GM19468 (cell line): ENCODE data around the gene CORO2B.

Source experiments
- ATAC-seq: cut with Tn5 transposase; IDR thresholded peaks from one replicate; pipeline ENCODE4 v1.9.1; 2021; ENCODE audit warnings: mild to moderate bottlenecking, moderate library complexity, moderate number of reproducible peaks; ENCODE audit not compliant: unreplicated experiment; ENCODE audit errors: extremely low read depth

Gene CORO2B

GRCh38 chr15:68620721-68621527 lies 42.1 kb downstream of the CORO2B start:
- ATAC-seq = no peak

DNA sequence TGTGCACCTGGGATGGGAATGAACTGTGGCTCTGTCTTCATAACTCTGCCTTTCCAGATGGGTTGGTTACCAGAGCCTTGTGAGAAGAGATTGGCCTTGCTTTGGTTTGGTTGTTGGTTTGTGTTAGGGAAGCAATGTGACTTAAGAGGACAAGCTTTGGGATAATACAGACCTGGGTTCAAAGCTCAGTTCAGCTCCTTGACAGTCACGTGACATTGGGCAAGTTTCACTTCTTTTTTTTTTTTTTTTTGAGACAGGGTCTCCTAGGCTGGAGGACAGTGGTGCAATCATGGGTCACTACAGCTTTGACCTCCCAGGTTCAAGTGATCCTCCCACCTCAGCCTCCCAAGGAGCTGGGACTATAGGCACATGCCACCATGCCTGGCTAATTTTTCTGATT lies 42.7 kb downstream of the CORO2B start:
- no peak for ATAC-seq

DNA sequence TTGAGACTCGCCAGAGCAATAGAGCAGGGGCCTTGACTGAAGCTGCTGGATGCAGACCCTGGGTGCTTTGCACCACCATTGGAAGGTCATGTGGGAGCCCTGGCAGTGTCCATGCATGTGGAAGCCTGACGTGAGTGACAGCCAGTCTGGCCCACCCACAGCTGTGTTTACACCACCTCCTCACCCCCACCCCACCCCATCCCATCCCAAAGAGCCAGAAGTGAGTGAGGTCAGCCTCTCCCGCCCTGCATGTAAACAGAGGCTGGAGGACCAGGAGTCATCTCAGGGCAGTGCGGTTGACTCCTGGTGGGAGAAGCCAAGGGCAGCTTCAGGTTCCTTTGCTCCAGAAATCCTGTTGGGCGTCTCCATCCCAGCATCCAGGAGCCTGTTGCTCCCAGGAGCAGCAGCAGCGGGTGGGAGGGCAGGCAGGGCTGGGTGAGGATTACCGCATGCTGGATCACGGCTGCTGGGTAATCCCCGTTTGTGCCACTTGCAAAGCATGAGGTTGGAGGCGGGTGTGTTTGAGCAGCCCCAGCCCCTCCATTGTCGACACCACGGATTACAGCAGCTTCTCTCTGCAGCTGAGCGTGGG lies 44.6 kb downstream of the CORO2B start:
- ATAC-seq = no peak

DNA sequence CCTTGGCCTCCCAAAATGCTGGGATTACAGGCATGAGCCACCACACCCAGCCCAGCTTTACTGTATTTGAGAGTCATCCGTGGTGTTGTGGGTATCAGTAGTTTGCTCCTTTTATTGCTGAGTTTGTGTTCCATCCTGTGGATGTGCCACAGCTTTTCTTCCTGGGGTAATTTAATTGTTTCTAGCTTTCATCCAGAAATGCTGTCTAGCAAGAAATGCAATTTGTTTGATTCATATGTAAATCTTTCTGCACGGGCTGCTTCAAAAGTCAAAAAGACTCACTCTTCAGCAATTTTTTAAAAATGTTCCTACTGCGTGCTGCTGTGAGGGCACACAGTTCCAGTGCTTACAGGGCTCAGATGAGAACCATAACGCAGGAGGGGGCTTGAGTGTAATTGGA lies 47.1 kb downstream of the CORO2B start:
- no peak for ATAC-seq

- ATAC-seq = no peak
Measured at GRCh38 chr15:68626283-68626682, 47.5 kb downstream of the CORO2B start.

- no peak for ATAC-seq
Measured at GRCh38 chr15:68626739-68627138, 47.9 kb downstream of the CORO2B start.

DNA sequence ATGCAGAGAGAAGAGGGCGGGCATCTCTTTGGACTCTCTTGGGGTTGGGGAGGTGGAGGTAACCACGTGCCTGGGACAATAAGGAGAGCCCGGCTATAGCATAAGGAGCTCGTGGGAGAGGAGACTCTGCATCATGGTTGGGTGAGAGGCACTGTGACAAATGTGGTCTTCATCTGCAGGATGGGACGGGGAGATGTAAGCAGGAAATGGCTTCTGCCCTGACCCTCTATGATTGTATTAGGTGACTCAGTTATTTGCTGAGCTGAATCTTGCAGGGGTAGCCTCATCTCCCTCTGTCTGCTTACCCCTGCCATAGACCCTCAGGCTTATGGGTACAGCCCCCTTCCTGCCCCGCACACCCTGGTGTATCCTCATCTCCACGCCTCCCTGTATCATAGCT lies 48.7 kb downstream of the CORO2B start:
- ATAC-seq = no peak

DNA sequence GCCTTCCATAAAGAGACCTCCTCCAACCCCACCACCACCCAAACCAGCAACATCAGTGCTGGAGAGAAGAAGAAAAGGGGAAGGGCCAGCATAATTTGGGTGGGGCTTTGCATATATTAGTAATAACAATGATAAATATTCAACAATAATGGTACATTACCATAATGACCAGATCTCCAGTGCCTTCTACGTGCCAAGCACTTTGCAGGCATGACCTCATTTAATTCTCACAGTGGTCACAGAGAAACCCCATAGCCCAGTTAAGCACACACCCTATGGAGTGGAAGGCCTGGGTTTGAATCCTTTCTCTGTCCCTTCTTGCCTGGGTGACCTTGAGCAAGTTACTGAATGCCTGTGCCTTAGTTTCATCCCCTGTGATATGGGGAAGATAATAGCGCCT lies 49.2 kb downstream of the CORO2B start:
- ATAC-seq = no peak

DNA sequence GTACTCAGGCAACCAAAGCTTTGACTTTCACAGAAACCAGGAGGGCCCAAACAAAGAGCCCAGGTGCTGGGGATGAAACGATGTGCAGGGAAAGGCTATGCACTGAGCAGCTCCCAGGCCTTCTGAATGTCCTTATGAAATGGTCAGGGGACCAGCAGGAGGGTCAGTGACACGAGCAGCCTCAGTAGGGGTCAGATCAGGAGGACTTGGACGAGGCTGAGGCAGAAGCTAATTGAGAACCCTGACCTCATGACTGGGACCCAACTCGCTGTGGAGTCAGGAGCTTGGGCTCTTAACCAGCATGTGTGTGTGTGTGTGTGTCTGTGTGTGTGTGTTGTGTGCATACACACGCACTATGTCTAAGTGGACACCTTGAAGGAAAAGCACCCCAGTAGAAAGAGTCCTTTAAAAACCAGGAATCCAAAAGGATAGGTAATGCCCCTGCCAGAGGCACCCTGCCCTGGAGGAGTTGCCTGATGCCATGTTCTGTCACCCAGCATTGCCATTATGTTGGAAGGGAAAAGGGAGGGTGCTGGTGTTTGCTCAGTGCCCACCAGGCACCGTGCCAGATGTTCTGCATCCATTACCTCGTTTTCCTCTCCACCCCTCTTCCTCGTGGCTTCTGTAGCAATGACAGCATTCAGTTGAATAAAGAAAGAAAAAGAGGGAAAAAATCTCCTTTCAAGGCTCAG lies 50.9 kb downstream of the CORO2B start:
- ATAC-seq = no peak

DNA sequence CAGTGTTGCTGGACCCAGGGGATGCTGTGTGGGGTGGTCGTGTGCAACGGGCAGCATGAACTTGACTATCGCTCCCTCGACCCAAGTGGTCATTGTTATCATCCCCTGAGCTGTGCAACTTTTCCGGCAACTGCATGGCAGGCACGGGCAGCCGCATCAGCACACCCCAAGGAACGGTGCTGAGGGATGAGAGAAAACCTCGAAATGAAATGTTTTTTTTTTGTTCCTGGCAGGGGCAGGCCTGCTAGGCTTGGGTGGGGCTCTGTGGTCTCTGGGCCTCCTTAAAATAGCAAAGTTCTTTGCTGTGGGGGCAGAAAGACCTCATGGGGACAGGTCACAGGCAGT lies 51.4 kb downstream of the CORO2B start:
- no peak for ATAC-seq

- ATAC-seq = no peak
Measured at GRCh38 chr15:68630836-68631235, 52.0 kb downstream of the CORO2B start.

DNA sequence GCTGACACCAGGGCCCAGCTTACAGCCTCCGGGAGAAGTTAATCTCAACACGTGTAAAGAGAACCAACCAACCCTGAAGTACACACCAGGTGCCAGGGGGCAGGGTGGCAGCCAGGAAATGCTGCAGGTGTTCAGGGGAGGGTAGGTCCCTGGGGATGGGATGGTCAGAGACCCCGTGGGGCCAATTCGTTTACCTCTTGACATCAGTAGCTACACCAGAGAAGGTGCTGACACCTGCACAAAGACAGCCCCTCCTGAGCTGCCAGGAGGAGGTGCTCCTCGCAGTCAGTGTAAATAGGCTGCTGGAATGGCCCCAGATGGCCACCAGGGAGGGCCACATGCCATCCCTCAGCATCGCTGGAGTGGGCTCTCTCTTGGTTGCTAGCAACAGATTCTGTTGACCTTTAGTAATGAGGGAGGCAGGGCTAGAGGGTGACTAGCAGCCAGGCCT lies 52.8 kb downstream of the CORO2B start:
- ATAC-seq = no peak

DNA sequence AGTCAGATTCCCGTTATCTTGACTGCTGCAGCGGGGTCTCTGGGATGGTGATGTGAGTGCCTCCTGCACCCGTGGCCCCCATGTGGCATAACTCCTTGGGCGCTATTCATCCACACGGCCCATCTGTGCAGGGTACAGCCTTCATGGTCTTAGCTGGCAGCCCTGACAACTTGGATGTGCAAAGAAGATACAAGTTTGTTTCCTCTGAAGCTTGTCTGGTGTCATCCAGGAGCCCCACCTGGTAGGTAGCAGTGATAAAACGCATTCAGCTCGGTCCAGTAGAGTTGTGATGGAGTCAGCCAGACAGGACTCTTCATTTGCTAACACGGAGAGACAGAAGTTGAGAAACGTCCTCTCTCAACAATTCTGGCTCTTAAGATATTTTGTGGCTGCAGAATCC lies 53.3 kb downstream of the CORO2B start:
- no peak for ATAC-seq

DNA sequence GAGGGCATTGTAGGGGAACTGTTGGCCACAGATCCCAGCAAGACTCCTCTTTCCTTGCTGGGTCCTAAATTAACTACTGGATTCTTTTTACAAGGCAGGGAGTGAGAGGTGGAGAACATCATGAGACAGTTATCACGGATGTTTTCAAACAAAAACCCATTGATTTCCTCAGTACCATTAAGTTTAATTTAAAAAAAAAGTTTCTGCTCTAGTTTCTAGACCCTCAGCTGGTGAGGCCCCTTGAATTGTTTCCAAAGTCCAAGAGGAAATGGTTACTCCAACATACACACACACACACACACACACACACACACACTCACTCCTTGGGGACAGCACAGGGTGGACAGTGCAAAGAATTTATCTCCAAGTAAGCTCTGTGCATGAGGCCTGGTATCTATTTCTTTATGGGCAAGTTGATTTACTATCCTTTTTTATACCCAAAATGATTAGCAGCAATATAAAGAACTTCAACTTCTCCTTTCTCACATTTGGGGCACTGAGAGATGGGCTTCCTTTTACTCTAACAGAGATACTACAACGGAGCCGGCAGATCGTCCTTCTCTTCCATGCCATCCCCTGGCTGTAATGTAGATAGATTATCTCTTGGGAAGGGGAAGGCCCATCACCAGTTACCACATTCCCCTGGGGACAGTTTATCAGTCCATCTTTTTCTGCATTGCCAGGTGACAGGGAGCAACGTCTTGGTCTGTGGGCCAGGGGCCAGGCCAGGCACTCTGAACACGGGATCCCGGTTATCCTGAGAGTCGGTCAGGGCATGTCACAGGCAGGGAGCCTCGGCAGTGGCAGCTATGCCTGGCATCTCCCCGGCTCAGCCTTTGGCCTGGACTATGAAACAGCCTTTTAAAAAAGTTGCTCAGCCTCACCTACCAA lies 54.7 kb downstream of the CORO2B start:
- ATAC-seq = no peak

DNA sequence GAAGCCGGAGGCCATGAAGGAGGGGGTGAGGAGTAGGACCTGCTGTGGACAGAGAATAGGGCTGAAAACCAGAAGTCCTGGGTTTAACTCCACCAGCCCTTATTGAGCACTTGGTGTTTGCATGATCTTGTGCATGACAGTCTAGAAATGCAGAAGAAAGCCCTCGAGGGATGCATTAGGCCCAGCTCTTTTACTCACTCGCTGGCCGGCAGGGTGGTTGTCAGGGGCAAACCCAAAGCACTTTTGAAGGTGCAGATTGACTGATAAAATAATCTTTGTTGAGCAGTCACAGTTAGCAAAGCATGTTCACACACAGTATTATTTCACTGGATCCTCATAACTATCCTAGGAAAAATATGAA lies 55.3 kb downstream of the CORO2B start:
- no peak for ATAC-seq

DNA sequence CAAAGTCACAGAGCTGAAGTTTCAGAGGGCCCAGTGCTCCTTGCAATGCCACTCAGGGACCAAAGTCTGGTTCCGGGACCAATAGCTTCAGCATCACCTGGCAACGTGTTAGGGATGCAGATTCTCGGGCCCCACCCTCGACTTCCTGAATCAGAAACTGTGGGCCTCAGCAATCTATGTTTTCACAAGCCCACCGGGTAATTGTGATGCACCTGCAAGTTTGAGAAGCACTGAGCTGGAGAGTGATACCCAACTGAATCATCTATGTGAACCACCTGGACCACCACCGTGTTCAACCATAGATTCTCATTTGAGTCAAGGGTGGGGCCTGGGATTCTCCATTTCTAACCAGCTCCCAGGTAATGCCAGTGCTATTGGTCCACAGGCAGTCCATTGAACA lies 55.7 kb downstream of the CORO2B start:
- no peak for ATAC-seq

GRCh38 chr15:68635141-68635540 lies 56.3 kb downstream of the CORO2B start:
- ATAC-seq = no peak

- no peak for ATAC-seq
Measured at GRCh38 chr15:68636256-68636655, 57.5 kb downstream of the CORO2B start.

- no peak for ATAC-seq
Measured at GRCh38 chr15:68637767-68638404, 59.1 kb downstream of the CORO2B start.

GRCh38 chr15:68638953-68639515 lies 60.2 kb downstream of the CORO2B start:
- no peak for ATAC-seq
